Neural progenitor cell (in vitro differentiated cells): ENCODE results near the gene EXD3.

Experiments used
- EZH2 ChIP-seq: fragments of 200-600 bp; sonication (generic); IDR thresholded peaks from 2 replicates; pipeline ENCODE4 v1.6.1; 2017; ENCODE audit warnings: antibody characterized with exemption, mild to moderate bottlenecking, moderate library complexity
- EZH2phosphoT487 ChIP-seq: fragments of 200-600 bp; sonication (generic); IDR thresholded peaks from 2 replicates; pipeline ENCODE4 v1.6.1; 2017; ENCODE audit warnings: antibody characterized with exemption
- TF ChIP-seq, protein P1 (sequence below): fragments of 200-600 bp; sonication (generic); IDR thresholded peaks from 2 replicates; pipeline ENCODE4 v1.5.1; 2017; ENCODE audit warnings: antibody characterized with exemption, mild to moderate bottlenecking

- TF ChIP-seq EZH2 (no peak), EZH2phosphoT487 (no peak)
- TF ChIP-seq, protein P1, sequence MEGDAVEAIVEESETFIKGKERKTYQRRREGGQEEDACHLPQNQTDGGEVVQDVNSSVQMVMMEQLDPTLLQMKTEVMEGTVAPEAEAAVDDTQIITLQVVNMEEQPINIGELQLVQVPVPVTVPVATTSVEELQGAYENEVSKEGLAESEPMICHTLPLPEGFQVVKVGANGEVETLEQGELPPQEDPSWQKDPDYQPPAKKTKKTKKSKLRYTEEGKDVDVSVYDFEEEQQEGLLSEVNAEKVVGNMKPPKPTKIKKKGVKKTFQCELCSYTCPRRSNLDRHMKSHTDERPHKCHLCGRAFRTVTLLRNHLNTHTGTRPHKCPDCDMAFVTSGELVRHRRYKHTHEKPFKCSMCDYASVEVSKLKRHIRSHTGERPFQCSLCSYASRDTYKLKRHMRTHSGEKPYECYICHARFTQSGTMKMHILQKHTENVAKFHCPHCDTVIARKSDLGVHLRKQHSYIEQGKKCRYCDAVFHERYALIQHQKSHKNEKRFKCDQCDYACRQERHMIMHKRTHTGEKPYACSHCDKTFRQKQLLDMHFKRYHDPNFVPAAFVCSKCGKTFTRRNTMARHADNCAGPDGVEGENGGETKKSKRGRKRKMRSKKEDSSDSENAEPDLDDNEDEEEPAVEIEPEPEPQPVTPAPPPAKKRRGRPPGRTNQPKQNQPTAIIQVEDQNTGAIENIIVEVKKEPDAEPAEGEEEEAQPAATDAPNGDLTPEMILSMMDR: no peak
Observed at GRCh38 chr9:137456864-137457405, 34.0 kb upstream of the EXD3 start.
